Neural progenitor cell (in vitro differentiated cells): Measurements from ENCODE around the gene EDAR.

Experiments
- EZH2 ChIP-seq: fragments of 200-600 bp; sonication (generic); IDR thresholded peaks from 2 replicates; pipeline ENCODE4 v1.6.1; 2017; ENCODE audit warnings: antibody characterized with exemption, mild to moderate bottlenecking, moderate library complexity
- EZH2phosphoT487 ChIP-seq: fragments of 200-600 bp; sonication (generic); IDR thresholded peaks from 2 replicates; pipeline ENCODE4 v1.6.1; 2017; ENCODE audit warnings: antibody characterized with exemption
- TF ChIP-seq, protein P1 (sequence below): fragments of 200-600 bp; sonication (generic); IDR thresholded peaks from 2 replicates; pipeline ENCODE4 v1.5.1; 2017; ENCODE audit warnings: antibody characterized with exemption, mild to moderate bottlenecking

DNA sequence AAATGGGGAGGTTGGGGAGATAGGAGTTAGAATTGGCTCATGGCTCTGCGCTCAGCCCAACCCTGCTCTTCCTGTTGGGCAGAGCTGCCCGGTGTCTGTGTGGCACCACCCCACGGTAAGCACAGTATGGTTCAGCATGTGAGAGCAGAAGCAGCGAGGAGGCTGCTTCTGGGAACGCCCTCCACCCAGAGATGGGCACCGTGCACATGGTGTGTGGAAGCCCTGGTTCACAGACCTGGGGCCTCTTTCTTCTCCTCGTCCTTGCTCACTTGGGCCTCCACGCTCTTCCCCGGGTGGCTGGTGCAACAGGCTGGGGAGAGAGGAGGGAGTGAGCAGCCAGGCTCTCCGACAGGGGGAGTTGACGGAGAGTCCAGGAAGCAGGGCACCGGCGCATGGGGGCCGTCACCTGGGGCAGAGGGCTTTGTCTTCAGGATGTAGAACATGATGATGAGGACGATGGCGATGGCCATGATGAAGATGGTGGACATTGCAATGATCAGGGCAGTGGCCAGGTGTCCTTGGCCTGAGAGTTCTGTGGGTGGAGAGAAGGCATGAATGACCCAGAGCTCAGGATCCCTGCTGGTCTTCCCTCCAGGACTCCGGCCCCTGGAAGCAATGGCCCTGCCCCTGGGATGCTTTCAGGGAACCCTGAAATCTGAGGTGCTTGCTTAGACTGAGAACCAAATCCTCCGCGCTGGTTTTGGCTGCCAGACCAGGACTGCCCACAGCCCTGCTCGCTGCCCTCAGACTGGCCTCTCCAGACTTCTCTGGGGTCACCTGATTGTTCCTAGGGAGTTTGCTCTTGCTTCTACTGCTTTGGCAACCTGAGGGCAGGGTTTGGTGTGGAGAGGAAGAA, 78.3 kb downstream of the EDAR start:
- TF ChIP-seq, protein P1, sequence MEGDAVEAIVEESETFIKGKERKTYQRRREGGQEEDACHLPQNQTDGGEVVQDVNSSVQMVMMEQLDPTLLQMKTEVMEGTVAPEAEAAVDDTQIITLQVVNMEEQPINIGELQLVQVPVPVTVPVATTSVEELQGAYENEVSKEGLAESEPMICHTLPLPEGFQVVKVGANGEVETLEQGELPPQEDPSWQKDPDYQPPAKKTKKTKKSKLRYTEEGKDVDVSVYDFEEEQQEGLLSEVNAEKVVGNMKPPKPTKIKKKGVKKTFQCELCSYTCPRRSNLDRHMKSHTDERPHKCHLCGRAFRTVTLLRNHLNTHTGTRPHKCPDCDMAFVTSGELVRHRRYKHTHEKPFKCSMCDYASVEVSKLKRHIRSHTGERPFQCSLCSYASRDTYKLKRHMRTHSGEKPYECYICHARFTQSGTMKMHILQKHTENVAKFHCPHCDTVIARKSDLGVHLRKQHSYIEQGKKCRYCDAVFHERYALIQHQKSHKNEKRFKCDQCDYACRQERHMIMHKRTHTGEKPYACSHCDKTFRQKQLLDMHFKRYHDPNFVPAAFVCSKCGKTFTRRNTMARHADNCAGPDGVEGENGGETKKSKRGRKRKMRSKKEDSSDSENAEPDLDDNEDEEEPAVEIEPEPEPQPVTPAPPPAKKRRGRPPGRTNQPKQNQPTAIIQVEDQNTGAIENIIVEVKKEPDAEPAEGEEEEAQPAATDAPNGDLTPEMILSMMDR, result no peak
- TF ChIP-seq EZH2 (no peak), EZH2phosphoT487 (no peak)
